ENCODE data around the gene CACNA1A. TPM values are rescaled to one million over a fixed set of nuclear protein-coding genes. Genes with fewer than 3 reads are reported as not detected.

Gene CACNA1A
- total RNA-seq, 2 experiments from 2014 or later, result 0.19 to 0.78 TPM

DNA sequence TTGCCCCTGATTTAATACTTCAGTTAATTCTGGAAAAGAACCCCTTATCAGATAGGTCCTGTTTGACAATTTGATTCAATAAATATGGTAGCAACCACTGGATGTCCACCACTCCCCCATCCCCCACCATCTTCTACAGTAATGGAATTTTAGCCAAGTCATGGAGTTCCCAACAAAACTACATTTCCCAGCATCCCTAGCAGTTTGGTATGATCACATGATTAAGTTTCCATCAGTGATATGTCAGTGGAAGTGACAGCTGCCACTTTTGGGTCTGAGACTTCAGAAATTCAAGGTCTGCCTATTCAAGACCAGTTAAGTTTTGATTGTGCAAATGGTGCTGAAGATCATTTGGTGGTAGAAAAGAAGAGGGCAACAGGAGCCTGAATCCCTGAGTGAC, 85.5 kb downstream of the CACNA1A start:
- intact Hi-C loops (cut with micrococcal nuclease; ENCODE audit: unreplicated experiment), result no loop called here
- no peak overlapping the region for H2AFZ ChIP-seq (ENCODE audit: low read length)
- H3K9me2 ChIP-seq (ENCODE audit: insufficient read depth, low read length), result no peaks in the 10 kb centered on the region
- ChIA-PET POLR2A (no interaction called here), CTCF (ENCODE audit: unreplicated experiment) (no interaction called here)
- H3K9me3 ChIP-seq (ENCODE audit: low read length), result no peaks in the 10 kb centered on the region; the same call in 1 of the 2 replicates
- peaks cover 9% of the 10 kb centered on the region for H3K4me1 ChIP-seq (ENCODE audit: insufficient read depth, low read length, poor library complexity, severe bottlenecking)
- no peaks in the 10 kb centered on the region for H3K36me3 ChIP-seq (ENCODE audit: insufficient read depth, low read length)
- no TSS peak for BruUV-seq (replicated peaks)
- H3K4me3 ChIP-seq (ENCODE audit: low read depth, low read length, poor library complexity, severe bottlenecking), result no peak overlapping the region
- no peak for DNase-seq (ENCODE audit: low spot score)
- TF ChIP-seq EZH2phosphoT487 (IDR thresholded peaks at IDR 0.05; ENCODE audit: borderline replicate concordance, low read depth, low read length), result no peak
- TF ChIP-seq, protein P1, sequence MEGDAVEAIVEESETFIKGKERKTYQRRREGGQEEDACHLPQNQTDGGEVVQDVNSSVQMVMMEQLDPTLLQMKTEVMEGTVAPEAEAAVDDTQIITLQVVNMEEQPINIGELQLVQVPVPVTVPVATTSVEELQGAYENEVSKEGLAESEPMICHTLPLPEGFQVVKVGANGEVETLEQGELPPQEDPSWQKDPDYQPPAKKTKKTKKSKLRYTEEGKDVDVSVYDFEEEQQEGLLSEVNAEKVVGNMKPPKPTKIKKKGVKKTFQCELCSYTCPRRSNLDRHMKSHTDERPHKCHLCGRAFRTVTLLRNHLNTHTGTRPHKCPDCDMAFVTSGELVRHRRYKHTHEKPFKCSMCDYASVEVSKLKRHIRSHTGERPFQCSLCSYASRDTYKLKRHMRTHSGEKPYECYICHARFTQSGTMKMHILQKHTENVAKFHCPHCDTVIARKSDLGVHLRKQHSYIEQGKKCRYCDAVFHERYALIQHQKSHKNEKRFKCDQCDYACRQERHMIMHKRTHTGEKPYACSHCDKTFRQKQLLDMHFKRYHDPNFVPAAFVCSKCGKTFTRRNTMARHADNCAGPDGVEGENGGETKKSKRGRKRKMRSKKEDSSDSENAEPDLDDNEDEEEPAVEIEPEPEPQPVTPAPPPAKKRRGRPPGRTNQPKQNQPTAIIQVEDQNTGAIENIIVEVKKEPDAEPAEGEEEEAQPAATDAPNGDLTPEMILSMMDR (conservative IDR thresholded peaks at IDR 0.05; ENCODE audit: low read length), result no peak
- no peaks in the 10 kb centered on the region for H3K79me2 ChIP-seq (ENCODE audit: insufficient read depth, low read depth, low read length)
- no peak overlapping the region for H3K27ac ChIP-seq (ENCODE audit: low read depth, low read length, poor library complexity, severe bottlenecking)
- H4K20me1 ChIP-seq (ENCODE audit: insufficient read depth, low read length), result no peaks in the 10 kb centered on the region
- no peak overlapping the region for H3K4me2 ChIP-seq (ENCODE audit: low read length)

DNA sequence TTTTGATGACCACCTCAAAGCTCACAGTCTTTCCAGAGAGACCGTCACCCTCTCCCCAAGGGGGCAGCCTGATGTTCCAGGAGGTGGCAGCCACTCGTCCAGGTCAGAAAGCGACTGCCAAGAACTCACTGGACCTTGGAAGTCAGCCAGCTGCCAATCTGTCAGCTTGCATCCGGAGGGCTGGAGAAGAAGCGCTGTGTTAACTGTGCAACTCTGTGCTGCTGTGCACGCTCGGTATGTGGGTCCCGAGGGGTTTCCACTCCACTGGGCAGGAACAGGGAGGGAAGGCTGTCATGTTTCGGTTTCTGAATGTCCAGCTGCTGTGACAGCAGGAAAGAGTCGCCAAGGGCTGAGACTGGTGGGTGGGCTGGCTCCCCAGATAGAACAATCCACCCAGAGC, 89.2 kb downstream of the CACNA1A start:
- ChIA-PET CTCF (ENCODE audit: unreplicated experiment) (no interaction called here), POLR2A (interaction anchor here (0.7 kb wide), 1 partner anchor 387 kb away, joined by 5 read pairs; no protein-coding TSS in a partner anchor)
- TF ChIP-seq, protein P1 (conservative IDR thresholded peaks at IDR 0.05; ENCODE audit: low read length), result no peak
- TF ChIP-seq EZH2phosphoT487 (IDR thresholded peaks at IDR 0.05; ENCODE audit: borderline replicate concordance, low read depth, low read length), result no peak
- peak; percentile 45 for DNase-seq (ENCODE audit: low spot score)
- intact Hi-C loops (cut with micrococcal nuclease; ENCODE audit: unreplicated experiment), result no loop called here
- Histone ChIP-seq H3K4me3 (ENCODE audit: low read depth, low read length, poor library complexity, severe bottlenecking) (no peak overlapping the region), H3K79me2 (ENCODE audit: insufficient read depth, low read depth, low read length) (no peaks in the 10 kb centered on the region), H2AFZ (ENCODE audit: low read length) (no peak overlapping the region), H3K9me2 (ENCODE audit: insufficient read depth, low read length) (no peaks in the 10 kb centered on the region), H4K20me1 (ENCODE audit: insufficient read depth, low read length) (no peaks in the 10 kb centered on the region), H3K36me3 (ENCODE audit: insufficient read depth, low read length) (no peaks in the 10 kb centered on the region), H3K4me1 (ENCODE audit: insufficient read depth, low read length, poor library complexity, severe bottlenecking) (peaks cover 9% of the 10 kb centered on the region), H3K4me2 (ENCODE audit: low read length) (peak overlapping the region; percentile 29), H3K27ac (ENCODE audit: low read depth, low read length, poor library complexity, severe bottlenecking) (no peak overlapping the region), H3K9me3 (ENCODE audit: low read length) (no peaks in the 10 kb centered on the region; the same call in 1 of the 2 replicates)
- BruUV-seq (replicated peaks), result no TSS peak

DNA sequence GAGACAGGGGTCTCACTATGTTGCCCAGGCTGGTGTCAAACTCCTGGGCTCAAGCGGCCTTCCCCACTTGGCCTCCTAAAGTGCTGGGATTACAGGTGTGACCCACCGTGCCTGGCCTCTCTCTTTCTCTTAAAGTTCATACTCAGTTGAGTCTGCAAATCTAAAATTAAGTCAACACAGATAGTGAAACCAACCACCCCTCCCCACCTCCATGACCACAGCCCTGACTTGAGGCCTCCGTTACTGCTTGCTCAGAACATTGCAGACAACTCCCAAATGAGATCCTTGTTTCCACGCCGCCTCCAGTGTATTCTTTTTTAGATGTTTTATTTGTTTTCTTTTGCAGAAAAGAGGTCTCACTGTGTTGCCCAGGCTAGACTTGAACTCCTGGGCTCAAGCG, 94.4 kb downstream of the CACNA1A start:
- intact Hi-C loops (cut with micrococcal nuclease; ENCODE audit: unreplicated experiment), result no loop called here
- Histone ChIP-seq H3K4me1 (ENCODE audit: insufficient read depth, low read length, poor library complexity, severe bottlenecking) (peaks cover 3% of the 10 kb centered on the region), H3K9me3 (ENCODE audit: low read length) (no peaks in the 10 kb centered on the region), H4K20me1 (ENCODE audit: insufficient read depth, low read length) (no peaks in the 10 kb centered on the region), H3K27ac (ENCODE audit: low read depth, low read length, poor library complexity, severe bottlenecking) (no peak overlapping the region), H3K36me3 (ENCODE audit: insufficient read depth, low read length) (no peaks in the 10 kb centered on the region), H3K4me2 (ENCODE audit: low read length) (no peak overlapping the region), H3K79me2 (ENCODE audit: insufficient read depth, low read depth, low read length) (no peaks in the 10 kb centered on the region), H2AFZ (ENCODE audit: low read length) (no peak overlapping the region), H3K9me2 (ENCODE audit: insufficient read depth, low read length) (no peaks in the 10 kb centered on the region), H3K4me3 (ENCODE audit: low read depth, low read length, poor library complexity, severe bottlenecking) (no peak overlapping the region)
- BruUV-seq (replicated peaks), result no TSS peak
- ChIA-PET CTCF (ENCODE audit: unreplicated experiment) (no interaction called here), POLR2A (no interaction called here)
- DNase-seq (ENCODE audit: low spot score), result no peak
- no peak for TF ChIP-seq EZH2phosphoT487 (IDR thresholded peaks at IDR 0.05; ENCODE audit: borderline replicate concordance, low read depth, low read length)
- TF ChIP-seq, protein P1 (conservative IDR thresholded peaks at IDR 0.05; ENCODE audit: low read length), result no peak
